NOMO-1 treated with dmso at 0.1 percent for 144 hours (cell line): Measurements from ENCODE around the gene SCN2A.

ENCODE experiments used
- DNase-seq: peaks from one replicate; lab custom pipeline; 2025; ENCODE audit not compliant: unreplicated experiment; lab: John Stamatoyannopoulos, UW

Gene SCN2A

GRCh38 chr2:165239230-165239629, at the start of gene SCN2A:
TSS of gene SCN2A (plus strand) at chr2:165239414. CDS start at chr2:165295824, 56,410 bp downstream.
- DNase-seq, result no peak

- no peak for DNase-seq
Measured at GRCh38 chr2:165191096-165191728, 48.0 kb upstream of the SCN2A start.

- DNase-seq, result no peak
Measured at GRCh38 chr2:165192729-165193128, 46.5 kb upstream of the SCN2A start.

GRCh38 chr2:165193178-165193777, 45.9 kb upstream of the SCN2A start:
- DNase-seq, result no peak

GRCh38 chr2:165196411-165196810, 42.8 kb upstream of the SCN2A start:
- DNase-seq, result no peak

- no peak for DNase-seq
Measured at GRCh38 chr2:165197346-165197745, 41.9 kb upstream of the SCN2A start.

GRCh38 chr2:165198181-165198580, 41.0 kb upstream of the SCN2A start:
- no peak for DNase-seq

GRCh38 chr2:165202239-165202638, 37.0 kb upstream of the SCN2A start:
- DNase-seq, result no peak

GRCh38 chr2:165203689-165204559, 35.3 kb upstream of the SCN2A start, which contains the start of gene SCN3A:
TSS of gene SCN3A (minus strand) at chr2:165204050. CDS start at chr2:165176394, 27,656 bp downstream.
- DNase-seq, result no peak

GRCh38 chr2:165205865-165206264, 33.3 kb upstream of the SCN2A start:
- DNase-seq, result no peak

GRCh38 chr2:165208094-165208493, 31.1 kb upstream of the SCN2A start:
- no peak for DNase-seq

GRCh38 chr2:165214093-165214492, 25.1 kb upstream of the SCN2A start:
- no peak for DNase-seq

- no peak for DNase-seq
Measured at GRCh38 chr2:165219481-165219880, 19.7 kb upstream of the SCN2A start.

- DNase-seq, result no peak
Measured at GRCh38 chr2:165224941-165225340, 14.3 kb upstream of the SCN2A start.

GRCh38 chr2:165227571-165227970, 11.6 kb upstream of the SCN2A start:
- no peak for DNase-seq

GRCh38 chr2:165237056-165237455, 2.2 kb upstream of the SCN2A start:
- DNase-seq, result no peak

GRCh38 chr2:165238295-165238694, 919 bp upstream of the SCN2A start:
- DNase-seq, result no peak

GRCh38 chr2:165239856-165240515, 772 bp downstream of the SCN2A start:
- no peak for DNase-seq

- DNase-seq, result no peak
Measured at GRCh38 chr2:165240916-165241315, 1.7 kb downstream of the SCN2A start.

- no peak for DNase-seq
Measured at GRCh38 chr2:165245081-165245793, 6.0 kb downstream of the SCN2A start.

- no peak for DNase-seq
Measured at GRCh38 chr2:165248238-165248637, 9.0 kb downstream of the SCN2A start.
